ENCODE data around the gene ZNF687. TPM values are rescaled to one million over a fixed set of nuclear protein-coding genes. Genes with fewer than 3 reads are reported as not detected.

ZNF687 gene
- total and polyA plus RNA-seq, 8 donors, result 15.1 to 22.8 (median 18.3) TPM

DNA sequence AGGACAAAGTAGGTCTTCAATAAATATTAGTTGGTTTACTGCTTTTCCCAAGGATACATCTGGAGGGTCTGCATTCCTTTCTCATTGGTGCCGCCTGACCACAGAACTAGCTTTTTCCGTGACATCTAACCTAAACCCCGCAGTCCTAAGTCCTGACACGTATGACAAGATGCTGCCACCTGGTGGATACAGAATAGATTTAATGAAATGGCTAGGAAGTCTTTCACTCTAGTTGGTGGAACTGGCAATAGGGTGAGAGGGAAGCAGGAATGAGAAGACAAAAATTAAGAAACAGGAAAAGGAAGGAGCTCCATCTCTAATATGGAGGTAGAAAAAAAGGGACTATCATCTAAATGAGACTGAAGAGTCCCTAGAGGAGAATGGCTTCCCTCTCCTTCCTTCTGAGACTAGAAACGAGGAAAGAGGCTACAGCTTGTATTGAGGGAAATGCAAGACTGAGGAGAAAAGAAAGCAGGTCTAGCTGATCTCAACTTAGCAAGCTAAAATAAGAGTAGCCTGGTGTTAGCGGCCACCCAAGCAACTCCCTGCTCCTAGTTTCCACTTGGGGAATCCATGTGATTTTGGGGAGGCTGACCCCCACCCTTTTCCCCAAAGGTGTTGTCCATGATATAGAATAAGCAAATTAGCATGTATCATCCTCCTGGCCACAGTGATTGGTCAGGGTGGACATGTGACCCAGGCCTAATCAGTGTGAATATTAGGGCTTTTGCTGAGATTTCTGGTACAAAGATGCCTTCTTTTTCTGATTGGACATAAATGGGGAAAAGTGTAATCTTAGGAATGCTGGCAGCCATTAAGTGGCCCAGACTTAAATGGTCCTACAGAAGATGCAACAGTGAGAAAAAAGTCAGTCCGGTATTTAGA lies 59.0 kb downstream of the ZNF687 start:
- Histone ChIP-seq H3K9me3 (no peaks in the 10 kb centered on the region), H3K36me3 (peaks cover 0 to 34% of the 10 kb centered on the region in 2 donors), H3K27ac (peak overlapping the region in 1 of 2 donors; percentile 42), H3K4me1 (peaks cover 0 to 18% of the 10 kb centered on the region in 2 donors), H3K27me3 (no peaks in the 10 kb centered on the region), H3K4me3 (no peak overlapping the region)
- peak in 2 of 4 donors; percentile 65 to 82 for DNase-seq
- peak; percentile 87 for ATAC-seq
- intact Hi-C loops (cut with DNase I), result no loop called here
- TF ChIP-seq, protein P1, sequence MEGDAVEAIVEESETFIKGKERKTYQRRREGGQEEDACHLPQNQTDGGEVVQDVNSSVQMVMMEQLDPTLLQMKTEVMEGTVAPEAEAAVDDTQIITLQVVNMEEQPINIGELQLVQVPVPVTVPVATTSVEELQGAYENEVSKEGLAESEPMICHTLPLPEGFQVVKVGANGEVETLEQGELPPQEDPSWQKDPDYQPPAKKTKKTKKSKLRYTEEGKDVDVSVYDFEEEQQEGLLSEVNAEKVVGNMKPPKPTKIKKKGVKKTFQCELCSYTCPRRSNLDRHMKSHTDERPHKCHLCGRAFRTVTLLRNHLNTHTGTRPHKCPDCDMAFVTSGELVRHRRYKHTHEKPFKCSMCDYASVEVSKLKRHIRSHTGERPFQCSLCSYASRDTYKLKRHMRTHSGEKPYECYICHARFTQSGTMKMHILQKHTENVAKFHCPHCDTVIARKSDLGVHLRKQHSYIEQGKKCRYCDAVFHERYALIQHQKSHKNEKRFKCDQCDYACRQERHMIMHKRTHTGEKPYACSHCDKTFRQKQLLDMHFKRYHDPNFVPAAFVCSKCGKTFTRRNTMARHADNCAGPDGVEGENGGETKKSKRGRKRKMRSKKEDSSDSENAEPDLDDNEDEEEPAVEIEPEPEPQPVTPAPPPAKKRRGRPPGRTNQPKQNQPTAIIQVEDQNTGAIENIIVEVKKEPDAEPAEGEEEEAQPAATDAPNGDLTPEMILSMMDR (IDR thresholded peaks at IDR 0.05), result peak; percentile 70 to 72

Other genes starting within 250 kb of the ZNF687 start
- 1 to 10 TPM; 3.5 to 5.9 TPM for gene BNIPL, start 245.7 kb upstream of the ZNF687 start, total RNA-seq
- 10 to 100 TPM in 2 of 6 donors, 1 to 10 TPM in 4; 5.2 to 11.6 (median 9.4) TPM for gene BNIPL, start 245.7 kb upstream of the ZNF687 start, polyA plus RNA-seq (ENCODE audit: insufficient read length in 6 of 6)
- gene C1orf56, start 234.5 kb upstream of the ZNF687 start, total RNA-seq, result 1 to 10 TPM; 3.9 to 6.1 TPM
- 10 to 100 TPM in 3 of 6 donors, 1 to 10 TPM in 3; 8.6 to 11.2 (median 9.9) TPM for gene C1orf56, start 234.5 kb upstream of the ZNF687 start, polyA plus RNA-seq (ENCODE audit: insufficient read length in 6 of 6)
- gene CDC42SE1, start 222.7 kb upstream of the ZNF687 start, total RNA-seq, result 100 to 1,000 TPM; 104 to 125 TPM
- 100 to 1,000 TPM in 5 of 6 donors, 10 to 100 TPM in 1; 99.1 to 133 (median 111) TPM for gene CDC42SE1, start 222.7 kb upstream of the ZNF687 start, polyA plus RNA-seq (ENCODE audit: insufficient read length in 6 of 6)
- 1 to 10 TPM; 1.7 to 2.9 TPM for gene MLLT11, start 221.9 kb upstream of the ZNF687 start, total RNA-seq
- 10 to 100 TPM; 20.1 to 23.0 (median 22.4) TPM for gene MLLT11, start 221.9 kb upstream of the ZNF687 start, polyA plus RNA-seq (ENCODE audit: insufficient read length in 6 of 6)
- 10 to 100 TPM; 11.3 to 12.7 TPM for gene GABPB2, start 211.5 kb upstream of the ZNF687 start, total RNA-seq
- gene GABPB2, start 211.5 kb upstream of the ZNF687 start, polyA plus RNA-seq (ENCODE audit: insufficient read length in 6 of 6), result 10 to 100 TPM; 10.6 to 13.5 (median 13.0) TPM
- 1 to 10 TPM; 3.9 to 8.9 TPM for gene SEMA6C, start 135.7 kb upstream of the ZNF687 start, total RNA-seq
- gene SEMA6C, start 135.7 kb upstream of the ZNF687 start, polyA plus RNA-seq (ENCODE audit: insufficient read length in 6 of 6), result 10 to 100 TPM; 26.0 to 31.5 (median 27.7) TPM
- 10 to 100 TPM in 1 of 2 donors, 1 to 10 TPM in 1; 7.1 to 14.5 TPM for gene TNFAIP8L2, start 125.7 kb upstream of the ZNF687 start, total RNA-seq
- 1 to 10 TPM; 2.5 to 3.3 (median 2.8) TPM for gene TNFAIP8L2, start 125.7 kb upstream of the ZNF687 start, polyA plus RNA-seq (ENCODE audit: insufficient read length in 6 of 6)
- 1 to 10 TPM; 5.8 to 8.7 TPM for gene LYSMD1, start 116.4 kb upstream of the ZNF687 start, total RNA-seq
- gene LYSMD1, start 116.4 kb upstream of the ZNF687 start, polyA plus RNA-seq (ENCODE audit: insufficient read length in 6 of 6), result 10 to 100 TPM; 15.3 to 20.4 (median 16.3) TPM
- gene SCNM1, start 116.2 kb upstream of the ZNF687 start, total RNA-seq, result 10 to 100 TPM; 29.7 to 35.0 TPM
- 10 to 100 TPM; 37.9 to 42.4 (median 39.7) TPM for gene SCNM1, start 116.2 kb upstream of the ZNF687 start, polyA plus RNA-seq (ENCODE audit: insufficient read length in 6 of 6)
- gene TMOD4, start 106.3 kb upstream of the ZNF687 start, total RNA-seq, result under 1 TPM in 1 of 2 donors, not detected in 1; 0.97 TPM
- gene TMOD4, start 106.3 kb upstream of the ZNF687 start, polyA plus RNA-seq (ENCODE audit: insufficient read length in 6 of 6), result 1 to 10 TPM; 1.2 to 2.4 (median 1.8) TPM
- 10 to 100 TPM; 40.5 to 41.3 TPM for gene VPS72, start 92.1 kb upstream of the ZNF687 start, total RNA-seq
- gene VPS72, start 92.1 kb upstream of the ZNF687 start, polyA plus RNA-seq (ENCODE audit: insufficient read length in 6 of 6), result 10 to 100 TPM; 60.1 to 65.1 (median 62.8) TPM
- 10 to 100 TPM; 51.2 to 55.6 TPM for gene PIP5K1A, start 83.7 kb upstream of the ZNF687 start, total RNA-seq
- gene PIP5K1A, start 83.7 kb upstream of the ZNF687 start, polyA plus RNA-seq (ENCODE audit: insufficient read length in 6 of 6), result 10 to 100 TPM; 62.1 to 73.3 (median 68.3) TPM
- 100 to 1,000 TPM; 104 to 153 TPM for gene PSMD4, start 27.6 kb upstream of the ZNF687 start, total RNA-seq
- 100 to 1,000 TPM; 141 to 158 (median 149) TPM for gene PSMD4, start 27.6 kb upstream of the ZNF687 start, polyA plus RNA-seq (ENCODE audit: insufficient read length in 6 of 6)
- gene PI4KB, start 45.1 kb downstream of the ZNF687 start, total RNA-seq, result 10 to 100 TPM; 54.8 to 71.3 TPM
- gene PI4KB, start 45.1 kb downstream of the ZNF687 start, polyA plus RNA-seq (ENCODE audit: insufficient read length in 6 of 6), result 10 to 100 TPM; 69.4 to 84.6 (median 78.3) TPM
- 10 to 100 TPM; 37.1 to 63.3 TPM for gene RFX5, start 65.0 kb downstream of the ZNF687 start, total RNA-seq
- 10 to 100 TPM; 39.9 to 46.9 (median 43.7) TPM for gene RFX5, start 65.0 kb downstream of the ZNF687 start, polyA plus RNA-seq (ENCODE audit: insufficient read length in 6 of 6)
- gene SELENBP1, start 90.4 kb downstream of the ZNF687 start, total RNA-seq, result 100 to 1,000 TPM; 131 to 258 TPM
- 100 to 1,000 TPM; 104 to 195 (median 143) TPM for gene SELENBP1, start 90.4 kb downstream of the ZNF687 start, polyA plus RNA-seq (ENCODE audit: insufficient read length in 6 of 6)
- 100 to 1,000 TPM; 166 to 249 TPM for gene PSMB4, start 117.3 kb downstream of the ZNF687 start, total RNA-seq
- 100 to 1,000 TPM; 212 to 231 (median 219) TPM for gene PSMB4, start 117.3 kb downstream of the ZNF687 start, polyA plus RNA-seq (ENCODE audit: insufficient read length in 6 of 6)
- 10 to 100 TPM; 65.6 to 73.4 TPM for gene POGZ, start 177.2 kb downstream of the ZNF687 start, total RNA-seq
- gene POGZ, start 177.2 kb downstream of the ZNF687 start, polyA plus RNA-seq (ENCODE audit: insufficient read length in 6 of 6), result 100 to 1,000 TPM; 114 to 160 (median 130) TPM
- 10 to 100 TPM; 55.0 to 83.0 TPM for gene CGN, start 229.1 kb downstream of the ZNF687 start, total RNA-seq
- 10 to 100 TPM; 32.8 to 49.1 (median 41.7) TPM for gene CGN, start 229.1 kb downstream of the ZNF687 start, polyA plus RNA-seq (ENCODE audit: insufficient read length in 6 of 6)

Data from left lung (tissue), 10 donors.